ENCODE measurements around the gene TBX18.

The TBX18 gene

DNA sequence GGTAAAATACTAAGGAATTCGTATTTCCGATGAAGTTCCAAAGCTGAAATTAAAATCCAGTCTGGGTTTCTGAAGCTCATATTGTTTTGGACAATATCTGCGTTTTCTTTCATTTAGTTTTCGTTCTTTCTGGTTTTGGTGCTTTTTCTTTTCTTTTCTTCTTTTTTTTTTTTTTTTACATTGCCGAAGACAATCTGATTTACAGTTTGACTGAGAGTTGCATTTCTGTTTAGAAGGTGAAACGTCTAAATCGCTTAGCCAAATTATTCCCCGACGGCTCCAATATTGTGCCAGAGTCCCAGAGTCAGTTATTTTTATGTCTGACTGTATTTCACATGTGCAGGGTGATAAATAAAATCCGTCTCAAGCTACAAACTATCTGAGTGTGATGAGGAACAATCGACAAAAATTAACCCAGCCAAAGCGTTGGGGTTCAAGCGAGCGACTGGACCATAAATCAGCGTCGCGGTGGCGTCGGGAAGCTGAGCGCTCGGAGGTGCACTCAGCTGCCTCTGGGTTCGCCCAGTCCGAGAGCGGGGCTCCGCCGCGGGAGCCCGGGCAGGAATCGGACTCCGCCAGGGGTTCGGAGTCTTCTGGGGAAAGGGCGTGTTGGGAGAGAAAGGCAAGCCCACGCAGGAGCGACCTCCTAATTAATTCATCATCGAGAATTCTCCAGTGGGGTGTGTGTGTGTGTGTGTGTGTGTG lies 8.2 kb upstream of the TBX18 start:
- DNase-seq = no peak

DNA sequence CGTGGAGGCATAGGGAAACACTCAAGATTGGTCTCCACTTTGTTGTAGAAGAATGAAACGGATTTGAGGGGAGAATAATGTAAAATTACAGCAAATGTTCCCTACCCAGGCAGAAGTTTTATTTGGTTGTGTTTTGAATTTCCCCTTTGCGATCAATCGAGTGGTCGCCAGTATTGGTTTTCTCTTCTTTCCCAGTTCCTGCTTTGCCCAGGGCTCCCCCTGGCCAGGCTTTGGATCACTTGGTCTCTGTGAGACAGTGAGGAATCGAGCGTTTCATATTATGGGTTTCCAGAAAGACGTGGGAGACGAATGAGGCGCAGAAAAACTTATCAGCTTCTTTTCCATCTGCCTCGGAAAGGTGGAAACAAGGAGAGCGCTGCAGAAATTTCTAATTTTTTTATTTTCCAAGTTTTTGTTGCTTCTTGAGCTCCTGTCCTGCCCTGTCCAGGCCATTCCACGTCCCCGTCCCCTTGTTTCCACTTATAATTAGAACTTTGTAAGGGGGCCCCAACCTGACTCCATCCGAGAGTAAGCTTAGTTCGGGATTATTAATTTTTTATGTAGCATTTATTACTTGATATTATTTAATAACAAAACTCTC lies 7.5 kb upstream of the TBX18 start:
- DNase-seq = no peak

DNA sequence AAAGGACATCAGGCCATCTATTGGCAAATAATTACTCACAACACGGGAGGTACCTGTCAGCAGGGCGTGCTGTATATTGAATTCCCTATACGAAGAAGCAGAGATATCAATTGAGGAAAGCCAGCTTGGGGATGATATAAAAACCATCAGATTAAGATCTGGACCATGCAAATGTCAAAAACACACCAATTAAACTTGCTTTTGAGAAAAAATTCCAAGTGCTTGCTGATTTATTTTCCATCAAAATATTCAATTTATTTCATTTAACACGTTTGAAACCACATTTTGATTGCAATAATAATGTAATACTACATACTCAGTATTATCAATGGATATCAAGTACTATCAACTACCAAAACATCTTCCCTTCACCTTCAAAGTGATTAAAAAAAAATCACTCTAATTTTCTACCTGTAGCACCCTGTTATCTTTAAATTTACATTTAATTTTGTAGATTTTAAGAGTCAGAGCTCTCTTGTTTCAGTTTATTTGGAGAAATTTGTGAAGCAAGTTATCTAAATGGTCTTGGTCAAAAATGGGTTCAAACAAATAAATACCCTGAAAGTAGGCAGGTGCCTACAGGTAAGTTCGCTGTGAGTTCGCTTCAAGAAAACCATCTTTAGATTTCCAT lies 6.8 kb upstream of the TBX18 start:
- no peak for DNase-seq

DNA sequence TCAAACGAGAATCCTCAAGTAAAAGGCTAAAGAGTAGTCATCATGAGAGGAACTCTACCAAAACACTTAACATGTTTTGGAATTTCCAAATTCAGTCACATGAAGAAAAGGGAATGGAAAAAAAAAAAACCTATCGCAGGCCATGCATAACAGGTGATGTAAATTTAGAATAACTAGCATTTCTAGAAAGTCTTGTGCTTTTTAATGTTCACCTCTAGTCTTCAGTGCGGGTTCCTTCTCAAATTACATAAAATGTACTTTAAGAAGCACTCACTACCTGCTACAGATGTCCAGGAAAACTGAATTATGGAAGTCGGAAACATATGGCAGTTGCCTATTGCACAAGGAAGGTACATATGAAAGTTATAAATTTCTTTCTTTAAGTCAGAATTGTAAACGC lies 6.1 kb upstream of the TBX18 start:
- no peak for DNase-seq

DNA sequence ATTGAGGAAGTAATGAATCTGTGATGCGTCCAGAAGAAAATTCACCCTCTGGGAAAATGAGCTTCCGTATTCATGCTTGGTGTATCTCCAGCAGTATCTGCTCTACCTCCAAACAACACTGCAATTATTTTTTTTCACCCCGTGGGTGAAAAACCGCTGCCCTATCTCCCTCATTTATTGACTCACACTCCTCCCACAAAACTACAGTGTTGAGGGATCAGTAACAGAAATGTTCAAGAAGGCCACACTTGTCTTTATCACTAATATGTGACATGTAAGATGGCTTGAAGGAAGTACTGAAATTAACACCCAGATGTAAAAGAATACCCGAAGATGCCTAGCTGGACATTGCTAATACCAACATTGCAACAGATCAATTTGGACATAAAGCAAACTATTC lies 4.9 kb upstream of the TBX18 start:
- DNase-seq = no peak

DNA sequence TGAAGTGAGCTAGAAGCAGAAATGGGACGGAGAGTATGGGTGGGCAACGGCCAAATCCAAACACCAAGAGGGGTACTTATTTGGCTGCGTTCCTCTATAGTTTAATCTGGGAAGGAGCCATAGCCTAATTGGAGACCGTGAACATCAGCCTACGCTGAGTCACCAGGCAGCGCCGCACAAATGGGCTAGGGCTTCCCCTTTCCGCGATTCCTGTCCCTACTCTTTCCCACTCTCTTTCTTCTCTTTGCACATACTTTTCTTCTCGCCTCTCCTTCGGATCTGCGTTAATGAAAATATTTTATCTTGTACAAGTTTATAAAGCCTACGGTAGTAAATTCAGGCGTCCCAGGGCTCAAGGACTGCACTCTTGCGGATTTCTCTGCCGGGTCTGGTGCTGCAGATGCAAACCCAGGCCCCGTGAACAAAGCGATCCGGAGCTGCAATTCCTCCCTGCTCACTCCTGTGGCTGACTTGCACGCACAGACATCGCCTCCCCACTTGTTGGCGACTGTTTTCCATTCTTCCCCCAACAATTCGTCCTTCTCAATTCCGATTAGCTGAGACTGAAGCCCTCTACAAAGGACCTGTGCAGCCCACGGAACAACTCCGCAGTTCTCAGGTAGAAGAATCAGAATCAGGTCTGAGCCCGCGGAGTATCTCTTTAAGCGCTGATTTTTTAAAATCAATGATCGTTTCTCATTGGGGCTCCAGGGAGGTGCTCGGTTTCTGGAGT lies 4.2 kb upstream of the TBX18 start:
- DNase-seq = no peak

DNA sequence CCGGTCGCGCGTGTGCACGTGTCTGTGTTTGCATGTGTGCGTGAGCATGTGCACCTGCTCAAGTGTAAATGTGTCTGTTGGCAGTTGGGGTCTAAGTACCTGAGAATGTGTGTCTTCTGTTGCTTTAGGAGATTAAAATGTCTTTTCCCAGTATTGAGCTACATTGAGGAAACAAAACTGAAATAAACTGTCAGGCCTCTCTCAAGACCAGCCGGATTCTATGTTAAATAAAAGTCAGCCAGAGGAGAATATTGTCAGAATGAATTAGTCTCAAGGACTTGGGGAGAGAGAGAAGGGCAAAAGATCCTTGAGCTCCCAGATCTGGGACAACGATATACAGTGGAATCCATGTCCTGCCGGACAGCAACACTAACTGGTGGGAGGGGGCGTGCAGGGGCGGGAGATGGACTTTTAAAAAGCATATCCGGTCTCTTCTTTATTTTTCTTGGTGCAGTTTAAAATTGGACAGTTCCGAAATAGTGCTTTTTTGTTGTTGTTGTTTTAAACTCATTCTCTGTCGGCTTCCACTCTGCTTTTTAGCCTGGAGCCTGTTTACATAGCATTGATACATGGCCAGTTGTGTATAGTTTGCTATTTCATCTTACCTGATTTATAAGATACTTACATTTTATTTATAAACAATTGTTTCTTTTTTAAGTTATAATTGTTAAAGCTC lies 3.3 kb upstream of the TBX18 start:
- DNase-seq = no peak

DNA sequence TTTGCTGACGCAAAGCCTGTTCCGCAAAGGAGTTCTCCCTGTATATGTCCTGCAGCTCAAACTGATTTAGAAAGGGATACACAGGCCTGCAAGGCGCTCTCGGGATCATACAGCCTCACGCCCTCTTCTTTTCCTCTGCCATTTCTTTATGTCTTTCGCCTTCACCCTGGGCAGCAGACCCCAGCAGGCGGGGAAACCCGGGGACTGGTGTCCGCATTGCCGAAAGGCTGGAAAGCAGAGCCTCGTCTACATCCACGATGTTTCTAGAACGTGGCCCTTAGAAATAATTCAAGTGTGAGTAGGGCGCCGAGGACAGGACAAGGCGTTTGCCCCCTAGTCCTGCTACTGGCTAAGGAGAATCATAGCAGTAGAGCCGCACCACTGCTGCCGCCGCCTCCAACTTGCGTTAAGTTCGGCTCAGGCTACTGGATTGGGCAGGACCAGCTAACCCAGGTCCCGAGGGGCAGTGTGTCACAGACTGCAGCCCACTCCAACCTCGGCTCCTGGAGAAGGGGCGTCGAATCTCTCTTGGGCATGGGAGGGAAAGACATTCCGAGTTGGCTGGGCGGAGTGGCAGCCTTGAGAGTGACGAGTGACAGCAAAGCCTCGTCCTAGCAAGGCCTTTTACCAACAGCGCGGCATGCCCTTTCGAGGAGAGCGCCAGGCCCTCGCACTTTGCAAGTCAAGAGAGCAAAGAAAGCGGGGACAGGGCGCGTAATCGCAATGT lies 2.6 kb upstream of the TBX18 start:
- DNase-seq = no peak

DNA sequence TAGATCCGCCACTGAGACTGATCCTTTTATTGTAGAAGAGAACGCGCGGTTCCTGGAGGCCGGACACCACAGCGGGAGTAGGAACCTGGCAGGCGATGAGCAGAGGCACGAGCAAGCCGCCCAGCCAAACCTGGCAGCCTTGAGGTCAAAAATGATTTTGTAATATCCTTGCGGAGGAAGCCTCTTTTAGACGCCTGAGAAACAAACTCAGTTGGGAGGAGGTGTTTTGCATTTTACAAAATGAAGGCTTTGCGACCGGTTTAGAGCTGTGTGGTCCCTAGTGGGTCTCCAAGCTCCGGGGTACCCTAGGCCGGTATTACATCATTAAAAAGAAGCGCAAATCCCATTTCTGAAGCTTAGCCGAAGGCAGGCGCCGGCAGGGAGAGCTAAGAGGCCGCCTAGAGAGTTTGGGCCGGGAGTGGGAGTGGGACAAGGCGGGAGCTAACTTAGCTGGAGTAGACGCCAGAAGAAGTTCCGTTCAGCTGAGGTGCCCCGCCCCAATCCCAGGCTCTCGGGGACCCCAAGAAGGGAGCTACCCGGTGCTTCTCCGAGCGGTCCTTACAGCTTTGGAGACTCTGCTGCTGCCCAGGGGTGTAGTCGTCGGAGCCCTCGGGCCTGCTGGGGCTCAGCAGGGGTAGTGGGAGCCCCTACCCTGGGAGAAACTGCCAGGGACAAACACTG lies 1.9 kb upstream of the TBX18 start:
- DNase-seq = no peak

DNA sequence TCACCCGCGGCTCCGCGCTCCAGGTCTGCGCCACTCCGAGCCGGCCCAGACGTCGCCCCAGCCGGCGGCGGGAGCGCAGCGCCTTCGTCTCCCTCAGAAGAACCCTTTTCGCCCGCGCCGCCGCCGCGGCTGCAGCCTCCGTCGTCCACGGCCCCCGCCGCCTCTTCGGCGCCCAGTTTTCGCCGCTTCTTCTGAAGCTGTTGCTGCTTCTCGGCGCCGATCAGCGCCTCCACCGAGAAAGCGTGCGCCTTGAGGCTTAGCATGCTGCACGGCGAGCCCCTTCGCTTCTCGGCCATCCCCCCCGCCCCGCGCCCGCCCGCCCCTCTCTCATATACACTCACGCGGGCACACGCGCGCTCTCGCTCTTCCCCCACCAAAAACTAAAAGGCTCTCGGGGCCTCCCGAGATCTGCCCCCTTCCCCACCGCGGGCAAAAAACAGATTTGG lies 489 bp downstream of the TBX18 start:
- no peak for DNase-seq

DNA sequence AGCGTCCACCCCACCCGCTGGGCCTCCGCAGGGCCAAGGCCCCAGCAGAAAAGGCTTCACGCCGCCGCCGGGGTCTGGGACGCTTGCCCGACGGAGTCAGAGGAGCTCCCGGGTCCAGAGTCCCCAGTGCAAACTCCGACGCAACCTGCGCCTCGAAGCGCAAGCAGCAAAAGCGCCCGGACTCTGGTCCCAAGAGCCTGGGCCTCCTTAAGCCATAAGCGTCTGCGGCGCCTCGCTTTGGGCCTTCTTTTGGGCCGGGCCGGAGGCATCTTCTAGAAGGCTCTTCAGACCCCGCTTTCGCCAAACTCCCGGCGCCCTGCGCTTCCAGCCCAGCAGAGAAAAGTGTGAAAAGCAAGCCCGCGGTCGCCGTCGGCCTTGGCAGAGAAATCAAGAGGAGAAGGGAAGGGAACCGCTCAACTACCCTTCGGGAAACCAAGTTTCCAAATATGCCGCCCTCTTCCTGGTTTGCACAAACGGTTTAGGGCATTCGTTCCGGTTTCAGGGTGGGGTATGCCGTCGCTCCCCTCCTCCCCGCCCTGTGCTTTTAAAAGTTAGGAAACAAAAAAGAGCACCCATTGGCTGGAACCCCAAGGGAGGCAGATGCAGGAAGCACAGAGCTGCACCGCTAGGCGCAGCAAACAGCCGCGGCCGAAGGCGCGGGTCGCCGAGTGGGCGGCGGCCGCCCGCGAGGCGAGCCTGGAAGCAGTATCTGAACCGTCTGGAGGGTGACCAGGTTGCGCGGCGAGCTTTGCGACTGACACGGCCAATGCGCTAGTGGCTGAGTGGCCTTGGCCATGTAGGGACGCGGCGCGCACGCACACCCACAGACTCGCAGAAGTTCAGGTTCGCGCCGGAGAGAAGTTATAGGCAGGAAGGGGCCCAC lies 1.2 kb downstream of the TBX18 start:
- DNase-seq = no peak

DNA sequence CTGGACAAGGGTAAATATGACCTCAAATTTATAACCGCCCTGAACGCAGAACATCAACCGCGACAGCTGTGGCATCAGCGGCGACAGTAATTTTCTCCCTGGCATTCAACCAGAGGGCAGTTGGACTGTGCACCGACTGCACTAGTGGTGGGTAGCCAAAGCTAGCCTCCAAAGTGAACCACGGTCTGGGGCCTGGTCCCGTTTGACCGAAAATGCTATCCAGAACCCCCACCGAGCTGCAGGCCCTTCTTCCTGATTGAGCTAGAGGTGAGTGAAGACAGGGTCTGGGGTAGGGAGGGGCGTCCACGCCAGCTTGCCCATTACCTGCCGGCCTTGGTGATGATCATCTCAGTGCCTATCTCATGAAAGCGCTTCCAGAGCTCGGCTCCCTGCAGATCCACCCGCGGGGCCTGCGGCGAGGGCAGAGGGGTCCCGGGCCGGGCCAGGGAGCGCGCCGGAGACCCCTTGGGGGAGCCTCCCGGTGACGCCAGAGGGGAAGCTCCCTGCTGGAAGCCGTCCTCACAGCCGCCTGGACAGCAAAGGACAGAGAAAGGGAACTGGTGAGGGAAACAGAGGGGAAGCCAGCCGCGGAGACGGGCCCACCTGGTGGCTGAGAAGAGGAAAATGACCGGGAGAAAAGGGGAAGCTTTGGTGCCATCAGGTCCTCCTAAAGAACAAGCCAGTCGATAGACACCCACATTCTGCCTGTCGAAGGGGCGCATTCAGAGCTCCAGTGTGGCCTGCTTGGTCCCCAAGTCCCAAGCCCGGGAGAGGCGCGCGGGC lies 2.0 kb downstream of the TBX18 start:
- DNase-seq = no peak

DNA sequence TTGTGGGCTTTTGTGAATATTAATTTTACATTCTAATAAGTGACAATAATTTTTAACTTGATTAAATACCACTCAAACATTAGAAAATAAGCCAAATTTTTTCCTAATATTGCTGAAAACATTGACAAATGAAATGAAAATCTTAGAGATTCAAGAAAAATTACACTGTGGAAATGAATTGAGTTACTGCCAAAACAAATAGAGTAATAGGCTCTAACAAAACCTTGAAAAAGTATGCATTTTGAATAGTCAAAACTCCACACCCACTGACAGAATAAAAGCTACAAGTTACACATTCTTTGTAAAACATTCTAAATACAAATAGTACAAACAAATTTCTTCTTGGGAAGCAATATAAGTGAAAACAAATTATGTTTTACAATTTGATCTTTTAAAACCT lies 5.9 kb downstream of the TBX18 start:
- DNase-seq = no peak

DNA sequence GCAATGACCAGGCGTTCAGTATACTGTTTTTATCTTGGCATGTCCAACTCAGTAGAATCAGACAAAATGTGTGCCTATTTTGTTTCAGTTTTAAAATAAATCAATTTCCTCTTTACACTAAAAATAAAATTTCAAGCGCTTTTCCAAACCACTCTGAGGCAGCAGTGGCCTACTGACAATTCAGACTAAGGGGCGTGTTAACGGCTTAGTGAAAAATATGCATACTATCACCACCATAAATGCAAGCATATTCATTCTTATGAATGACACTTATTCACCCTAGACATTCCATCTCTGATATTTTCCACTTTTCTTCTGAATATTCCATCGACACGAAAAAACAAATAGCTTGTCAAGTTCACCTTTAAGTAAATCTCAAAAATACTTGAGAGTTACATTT lies 7.5 kb downstream of the TBX18 start:
- no peak for DNase-seq

DNA sequence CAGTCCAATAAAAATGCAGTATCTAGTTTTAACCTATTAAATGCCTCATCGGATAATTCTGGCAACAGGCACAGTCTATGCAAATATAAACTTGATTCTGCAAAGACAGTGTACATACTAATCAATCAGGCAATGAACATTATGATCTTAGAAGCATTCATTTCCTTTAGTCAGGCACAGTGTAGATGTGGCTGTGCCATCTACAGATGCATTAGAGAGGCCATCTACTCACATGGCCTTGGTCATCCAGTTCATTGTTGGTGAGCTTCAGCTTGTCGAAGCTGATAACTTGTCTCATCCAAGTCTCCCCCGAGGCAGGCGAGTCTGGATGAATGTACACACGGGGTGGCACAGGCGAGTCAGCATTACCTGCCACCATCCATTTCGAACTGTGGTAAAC lies 7.9 kb downstream of the TBX18 start:
- no peak for DNase-seq

DNA sequence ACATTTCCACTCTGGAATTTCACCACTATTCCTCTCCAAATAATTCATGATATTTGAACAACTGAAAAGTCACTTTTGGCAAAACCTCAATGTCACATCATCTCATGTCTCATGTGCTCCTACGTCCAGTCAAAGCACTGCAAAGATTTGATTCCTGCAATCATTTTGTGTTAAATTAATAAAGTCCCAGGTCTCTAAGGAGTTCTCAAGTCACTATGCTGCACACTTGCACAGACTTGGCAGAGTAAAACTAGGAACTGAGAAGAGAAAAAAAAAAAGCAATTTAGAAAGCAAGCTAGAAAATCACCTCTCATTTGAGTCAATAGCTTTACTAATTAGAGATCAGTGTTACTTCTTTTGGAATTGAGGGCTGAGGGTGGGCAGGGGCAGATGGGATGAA lies 11.2 kb downstream of the TBX18 start:
- DNase-seq = no peak

DNA sequence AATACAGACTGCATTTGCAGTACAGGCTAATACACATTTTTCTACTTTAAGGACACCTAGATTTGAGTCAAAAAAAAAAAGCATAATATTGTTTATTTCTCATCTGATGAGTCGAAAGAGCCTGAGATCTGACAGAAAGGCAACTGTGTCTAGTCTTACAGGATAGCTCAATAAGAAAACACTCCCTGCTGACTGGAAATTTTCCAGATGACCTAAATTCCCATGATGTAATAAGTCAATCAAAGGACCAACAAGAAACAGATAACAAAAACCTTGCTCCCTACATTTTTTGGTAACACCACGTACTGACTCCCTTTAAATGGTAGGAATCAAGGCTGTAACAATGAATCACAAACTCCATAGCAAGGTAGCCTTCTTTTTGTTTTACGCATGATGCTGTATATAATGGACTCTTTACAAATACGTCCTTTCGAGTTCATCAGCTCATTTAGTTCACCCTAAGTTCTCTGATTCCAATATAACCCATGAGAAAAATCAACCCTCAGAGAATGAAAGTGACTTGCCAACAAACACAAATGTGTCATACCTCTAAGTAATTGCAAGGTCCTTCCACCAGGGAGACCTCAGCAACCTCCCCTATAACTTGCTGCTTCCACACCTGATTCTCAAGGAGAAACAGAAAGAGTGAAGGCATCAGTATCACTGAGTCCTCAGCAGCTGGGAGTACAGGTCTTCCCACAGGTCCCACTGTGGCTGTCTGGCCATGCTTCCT lies 12.1 kb downstream of the TBX18 start:
- DNase-seq = no peak

DNA sequence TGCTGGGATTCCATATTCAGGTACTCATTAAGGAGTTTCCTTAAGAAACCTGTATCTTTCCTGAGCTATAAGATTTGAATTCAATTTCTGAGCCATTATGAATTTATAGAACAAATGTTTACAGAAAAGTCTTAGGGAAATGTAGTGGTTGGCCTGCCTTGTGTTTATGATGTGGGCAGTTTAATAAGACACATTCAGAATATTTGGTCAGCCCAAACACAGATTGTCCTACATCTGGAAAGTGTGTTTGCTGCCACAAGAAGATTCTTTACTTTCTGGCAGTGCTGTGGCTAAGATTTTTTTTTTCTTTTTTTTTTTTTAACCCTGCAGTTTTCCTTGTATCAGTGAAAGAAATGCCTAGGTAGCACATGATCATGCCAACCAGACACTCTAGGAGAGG lies 15.2 kb downstream of the TBX18 start:
- DNase-seq = no peak

DNA sequence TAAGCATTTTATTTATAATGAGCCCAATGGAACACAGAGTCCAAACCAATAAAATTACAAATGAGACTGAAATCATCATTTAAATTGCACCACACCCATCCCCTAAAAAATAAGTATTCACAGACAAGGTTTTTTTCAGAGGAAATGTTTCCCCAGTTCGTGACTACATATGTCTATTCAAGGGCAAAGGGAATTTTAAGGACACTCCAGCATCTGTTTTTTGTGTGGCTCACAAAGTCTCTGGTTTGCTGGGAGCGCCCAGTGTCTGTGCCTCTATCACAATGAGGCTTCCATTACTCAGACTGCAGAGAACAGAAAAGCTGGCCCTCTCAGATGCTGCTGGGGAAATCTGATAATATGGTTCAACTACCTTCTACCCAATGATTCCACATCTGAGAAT lies 16.0 kb downstream of the TBX18 start:
- no peak for DNase-seq

Measured in CD4-positive, alpha-beta T cell treated with Interleukin-12 subunit alpha and Interleukin-12 subunit beta, for 1 hour (primary cell).